ENCODE data around the gene SLC29A1.

Gene SLC29A1

DNA sequence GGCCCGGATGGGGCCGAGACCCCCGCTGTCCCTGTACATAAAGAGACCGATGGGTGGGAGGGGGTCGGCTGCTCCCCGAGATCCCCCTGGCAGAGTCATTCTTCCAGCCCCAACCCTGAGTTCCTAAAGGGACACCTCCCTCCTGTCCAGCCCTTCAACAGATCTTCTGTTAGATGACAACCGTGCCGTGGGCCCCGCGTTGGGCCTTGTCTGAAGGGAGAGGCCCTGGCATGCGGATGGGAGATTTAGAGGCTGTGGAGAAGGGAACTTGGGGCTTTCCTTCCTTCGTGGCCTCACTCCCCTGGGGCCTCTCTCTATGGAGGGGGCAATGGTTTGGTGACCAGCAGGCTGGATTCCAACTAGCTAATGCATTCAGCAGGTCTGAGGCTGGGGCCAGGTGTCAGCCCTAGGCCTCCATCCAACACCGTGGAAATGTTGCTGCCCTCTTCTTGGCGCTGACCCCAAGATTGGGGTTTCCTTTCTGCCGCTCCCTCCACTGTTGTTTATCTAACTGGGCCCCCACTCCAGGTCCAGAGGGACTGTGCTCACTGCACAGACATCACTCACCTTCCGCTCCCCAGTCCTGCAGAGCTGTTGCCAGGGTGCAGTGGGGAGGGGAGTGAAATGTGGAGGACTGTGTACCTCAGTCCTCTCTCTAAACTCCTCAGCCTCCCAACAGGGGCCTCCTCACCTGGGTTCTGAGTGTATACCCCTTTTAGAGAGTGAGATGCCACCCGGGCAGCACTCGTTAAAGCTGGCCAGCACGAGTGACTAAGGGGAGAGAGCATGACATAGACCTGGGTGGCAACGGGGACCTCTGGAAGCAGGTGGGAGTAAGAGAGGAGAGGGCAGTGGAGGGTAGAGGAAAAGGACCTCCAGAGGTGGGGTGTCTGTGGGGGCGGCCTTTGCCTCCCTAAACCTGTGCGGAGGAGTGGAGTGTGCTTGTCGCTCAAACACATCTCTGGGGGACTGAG is 53.6 kb downstream of the SLC29A1 start (continued):
- TF ChIP-seq, protein P1, sequence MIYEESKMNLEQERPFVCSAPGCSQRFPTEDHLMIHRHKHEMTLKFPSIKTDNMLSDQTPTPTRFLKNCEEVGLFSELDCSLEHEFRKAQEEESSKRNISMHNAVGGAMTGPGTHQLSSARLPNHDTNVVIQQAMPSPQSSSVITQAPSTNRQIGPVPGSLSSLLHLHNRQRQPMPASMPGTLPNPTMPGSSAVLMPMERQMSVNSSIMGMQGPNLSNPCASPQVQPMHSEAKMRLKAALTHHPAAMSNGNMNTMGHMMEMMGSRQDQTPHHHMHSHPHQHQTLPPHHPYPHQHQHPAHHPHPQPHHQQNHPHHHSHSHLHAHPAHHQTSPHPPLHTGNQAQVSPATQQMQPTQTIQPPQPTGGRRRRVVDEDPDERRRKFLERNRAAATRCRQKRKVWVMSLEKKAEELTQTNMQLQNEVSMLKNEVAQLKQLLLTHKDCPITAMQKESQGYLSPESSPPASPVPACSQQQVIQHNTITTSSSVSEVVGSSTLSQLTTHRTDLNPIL (CRISPR knock-in tag; IDR thresholded peaks at IDR 0.05; ENCODE audit: low read depth): no peak
- TF ChIP-seq ZFP3 (CRISPR knock-in tag; IDR thresholded peaks at IDR 0.05): no peak
- TF ChIP-seq GLIS3 (CRISPR knock-in tag; IDR thresholded peaks at IDR 0.05): no peak
- TF ChIP-seq, protein P2, sequence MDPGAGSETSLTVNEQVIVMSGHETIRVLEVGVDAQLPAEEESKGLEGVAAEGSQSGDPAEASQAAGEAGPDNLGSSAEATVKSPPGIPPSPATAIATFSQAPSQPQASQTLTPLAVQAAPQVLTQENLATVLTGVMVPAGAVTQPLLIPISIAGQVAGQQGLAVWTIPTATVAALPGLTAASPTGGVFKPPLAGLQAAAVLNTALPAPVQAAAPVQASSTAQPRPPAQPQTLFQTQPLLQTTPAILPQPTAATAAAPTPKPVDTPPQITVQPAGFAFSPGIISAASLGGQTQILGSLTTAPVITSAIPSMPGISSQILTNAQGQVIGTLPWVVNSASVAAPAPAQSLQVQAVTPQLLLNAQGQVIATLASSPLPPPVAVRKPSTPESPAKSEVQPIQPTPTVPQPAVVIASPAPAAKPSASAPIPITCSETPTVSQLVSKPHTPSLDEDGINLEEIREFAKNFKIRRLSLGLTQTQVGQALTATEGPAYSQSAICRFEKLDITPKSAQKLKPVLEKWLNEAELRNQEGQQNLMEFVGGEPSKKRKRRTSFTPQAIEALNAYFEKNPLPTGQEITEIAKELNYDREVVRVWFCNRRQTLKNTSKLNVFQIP (CRISPR knock-in tag; IDR thresholded peaks at IDR 0.05; ENCODE audit: borderline replicate concordance, low read depth): no peak
- no peak for TF ChIP-seq BACH2 (CRISPR knock-in tag; IDR thresholded peaks at IDR 0.05; ENCODE audit: borderline replicate concordance)

DNA sequence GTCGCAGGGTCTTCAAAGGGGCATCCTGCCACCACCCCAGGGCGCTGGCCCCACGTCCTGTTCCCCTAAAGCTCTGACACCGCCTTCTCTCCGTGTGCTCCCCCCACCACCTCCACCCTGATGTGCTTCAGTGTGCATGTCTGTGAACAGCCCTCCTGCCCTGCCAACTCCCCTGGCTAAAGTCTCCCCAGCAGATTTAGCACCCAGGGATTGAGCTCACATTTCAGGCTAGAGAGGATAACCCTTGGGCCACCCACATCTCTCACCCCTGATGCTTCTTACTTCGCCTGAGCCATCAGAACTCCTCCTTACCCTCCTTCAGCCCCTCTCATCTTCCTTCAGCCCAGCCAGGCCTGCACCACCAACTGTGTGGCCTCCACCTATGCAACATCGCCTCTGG is 54.4 kb downstream of the SLC29A1 start:
- no peak for ATAC-seq
- TF ChIP-seq ARNTL (CRISPR knock-in tag; IDR thresholded peaks at IDR 0.05; ENCODE audit: borderline replicate concordance, low read depth) (no peak), ZFP30 (CRISPR knock-in tag; IDR thresholded peaks at IDR 0.05) (no peak), ISL1 (CRISPR knock-in tag; IDR thresholded peaks at IDR 0.05) (no peak), ZC3H10 (CRISPR knock-in tag; IDR thresholded peaks at IDR 0.05) (no peak), BACH2 (CRISPR knock-in tag; IDR thresholded peaks at IDR 0.05; ENCODE audit: borderline replicate concordance) (no peak), SNAI2 (CRISPR knock-in tag; IDR thresholded peaks at IDR 0.05) (no peak), ZNF8 (CRISPR knock-in tag; IDR thresholded peaks at IDR 0.05) (no peak), TCF4 (CRISPR knock-in tag; IDR thresholded peaks at IDR 0.05; ENCODE audit: borderline replicate concordance) (no peak), CSDC2 (CRISPR knock-in tag; IDR thresholded peaks at IDR 0.05) (no peak), ZFP3 (CRISPR knock-in tag; IDR thresholded peaks at IDR 0.05) (no peak), OSR1 (CRISPR knock-in tag; IDR thresholded peaks at IDR 0.05) (no peak), GLIS3 (CRISPR knock-in tag; IDR thresholded peaks at IDR 0.05) (no peak), ZNF70 (CRISPR knock-in tag; IDR thresholded peaks at IDR 0.05) (no peak)
- TF ChIP-seq, protein P3, sequence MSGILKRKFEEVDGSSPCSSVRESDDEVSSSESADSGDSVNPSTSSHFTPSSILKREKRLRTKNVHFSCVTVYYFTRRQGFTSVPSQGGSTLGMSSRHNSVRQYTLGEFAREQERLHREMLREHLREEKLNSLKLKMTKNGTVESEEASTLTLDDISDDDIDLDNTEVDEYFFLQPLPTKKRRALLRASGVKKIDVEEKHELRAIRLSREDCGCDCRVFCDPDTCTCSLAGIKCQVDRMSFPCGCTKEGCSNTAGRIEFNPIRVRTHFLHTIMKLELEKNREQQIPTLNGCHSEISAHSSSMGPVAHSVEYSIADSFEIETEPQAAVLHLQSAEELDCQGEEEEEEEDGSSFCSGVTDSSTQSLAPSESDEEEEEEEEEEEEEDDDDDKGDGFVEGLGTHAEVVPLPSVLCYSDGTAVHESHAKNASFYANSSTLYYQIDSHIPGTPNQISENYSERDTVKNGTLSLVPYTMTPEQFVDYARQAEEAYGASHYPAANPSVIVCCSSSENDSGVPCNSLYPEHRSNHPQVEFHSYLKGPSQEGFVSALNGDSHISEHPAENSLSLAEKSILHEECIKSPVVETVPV (CRISPR knock-in tag; IDR thresholded peaks at IDR 0.05): no peak
- TF ChIP-seq, protein P1 (CRISPR knock-in tag; IDR thresholded peaks at IDR 0.05; ENCODE audit: low read depth): no peak
- TF ChIP-seq, protein P4, sequence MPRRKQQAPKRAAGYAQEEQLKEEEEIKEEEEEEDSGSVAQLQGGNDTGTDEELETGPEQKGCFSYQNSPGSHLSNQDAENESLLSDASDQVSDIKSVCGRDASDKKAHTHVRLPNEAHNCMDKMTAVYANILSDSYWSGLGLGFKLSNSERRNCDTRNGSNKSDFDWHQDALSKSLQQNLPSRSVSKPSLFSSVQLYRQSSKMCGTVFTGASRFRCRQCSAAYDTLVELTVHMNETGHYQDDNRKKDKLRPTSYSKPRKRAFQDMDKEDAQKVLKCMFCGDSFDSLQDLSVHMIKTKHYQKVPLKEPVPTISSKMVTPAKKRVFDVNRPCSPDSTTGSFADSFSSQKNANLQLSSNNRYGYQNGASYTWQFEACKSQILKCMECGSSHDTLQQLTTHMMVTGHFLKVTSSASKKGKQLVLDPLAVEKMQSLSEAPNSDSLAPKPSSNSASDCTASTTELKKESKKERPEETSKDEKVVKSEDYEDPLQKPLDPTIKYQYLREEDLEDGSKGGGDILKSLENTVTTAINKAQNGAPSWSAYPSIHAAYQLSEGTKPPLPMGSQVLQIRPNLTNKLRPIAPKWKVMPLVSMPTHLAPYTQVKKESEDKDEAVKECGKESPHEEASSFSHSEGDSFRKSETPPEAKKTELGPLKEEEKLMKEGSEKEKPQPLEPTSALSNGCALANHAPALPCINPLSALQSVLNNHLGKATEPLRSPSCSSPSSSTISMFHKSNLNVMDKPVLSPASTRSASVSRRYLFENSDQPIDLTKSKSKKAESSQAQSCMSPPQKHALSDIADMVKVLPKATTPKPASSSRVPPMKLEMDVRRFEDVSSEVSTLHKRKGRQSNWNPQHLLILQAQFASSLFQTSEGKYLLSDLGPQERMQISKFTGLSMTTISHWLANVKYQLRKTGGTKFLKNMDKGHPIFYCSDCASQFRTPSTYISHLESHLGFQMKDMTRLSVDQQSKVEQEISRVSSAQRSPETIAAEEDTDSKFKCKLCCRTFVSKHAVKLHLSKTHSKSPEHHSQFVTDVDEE (CRISPR knock-in tag; IDR thresholded peaks at IDR 0.05): no peak

DNA sequence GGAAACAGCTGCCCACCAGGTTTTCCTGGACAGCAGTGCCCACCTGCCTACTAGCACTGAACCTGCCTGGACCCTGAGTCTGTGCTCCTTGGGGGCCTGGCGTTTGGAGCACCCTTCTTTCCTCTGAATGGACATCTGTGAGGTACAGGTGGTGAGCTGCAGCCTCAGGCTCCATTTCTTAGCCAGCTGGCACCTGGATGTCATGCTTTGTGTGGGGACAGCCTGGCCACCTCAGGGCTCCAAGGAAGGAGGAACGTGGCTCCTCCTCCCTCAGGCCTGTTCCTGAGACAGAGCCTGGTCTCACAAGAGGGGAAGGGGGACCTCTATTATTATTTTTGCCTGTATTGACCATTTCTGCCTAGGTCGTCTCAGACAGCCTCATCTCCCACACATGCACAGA is 54.9 kb downstream of the SLC29A1 start:
- TF ChIP-seq ESRRG (CRISPR knock-in tag; IDR thresholded peaks at IDR 0.05) (no peak), TOX (CRISPR knock-in tag; IDR thresholded peaks at IDR 0.05; ENCODE audit: borderline replicate concordance) (no peak), TCF4 (CRISPR knock-in tag; IDR thresholded peaks at IDR 0.05; ENCODE audit: borderline replicate concordance) (no peak)
- ATAC-seq: no peak
